ENCODE results near the gene THSD1.

- no peak for TF ChIP-seq CTCF (optimal IDR thresholded peaks at IDR 0.05 in 1 of 3, IDR thresholded peaks at IDR 0.05 in 1 of 3, conservative IDR thresholded peaks at IDR 0.05 in 1 of 3; ENCODE audit: extremely low read depth in 1 of 3, insufficient read depth in 2 of 3, low read length in 3 of 3)
- no peak for TF ChIP-seq EZH2 (IDR thresholded peaks at IDR 0.05; ENCODE audit: low read length)
Observed at GRCh38 chr13:52348983-52349780, 56.8 kb downstream of the THSD1 start.
